Large intestine (tissue), 3 donors: ENCODE data around the gene TTC24. TPM values are rescaled to one million over a fixed set of nuclear protein-coding genes. Genes with fewer than 3 reads are reported as not detected.
"Not testable (repeated sequence)": the region's sequence is repeated elsewhere in the genome, so short reads cannot be mapped to it uniquely, and the experiment has no call there.

Experiments
- DNase-seq, 2 donors: peaks; one replicate each; pipeline versions ENCODE4 v3.0.0 to v3.0.0-alpha.2; 2013
- H3K27ac ChIP-seq: one replicate; pipeline ENCODE4 v1.5.1; 2013; ENCODE audit warnings: low read length
- H3K27me3 ChIP-seq: 2 replicates; pipeline ENCODE4 v1.6.1; 2013; ENCODE audit warnings: low read length; ENCODE audit not compliant: control insufficient read depth, insufficient read depth
- H3K36me3 ChIP-seq: 2 replicates; pipeline ENCODE4 v1.6.1; 2013; ENCODE audit warnings: low read length; ENCODE audit not compliant: control insufficient read depth, insufficient read depth
- H3K4me1 ChIP-seq: one replicate; pipeline ENCODE4 v1.6.1; 2013; ENCODE audit warnings: low read length; ENCODE audit not compliant: control insufficient read depth, insufficient read depth
- H3K4me3 ChIP-seq: one replicate; pipeline ENCODE4 v1.5.1; 2013; ENCODE audit warnings: low read length
- H3K9me3 ChIP-seq: one replicate; pipeline ENCODE4 v1.6.1; 2013; ENCODE audit warnings: mild to moderate bottlenecking, low read depth, low read length, moderate library complexity; ENCODE audit not compliant: control insufficient read depth
- WGBS: methylation state at CpG from one replicate; pipeline ENCODE4 v1.1.5; 2013; ENCODE audit warnings: low lambda C conversion rate; ENCODE audit not compliant: insufficient coverage; 5-methylcytosine and 5-hydroxymethylcytosine counted together
- polyA plus RNA-seq: library from polyadenylated mRNA; unstranded; fragments of 120-200 nt; gene quantifications from one replicate; pipeline ENCODE4 v1.2.1, GENCODE V29; 2013

The TTC24 gene
- polyA plus RNA-seq, 1 donor: 0.15 TPM

GRCh38 chr1:156544592-156545102, 34.9 kb upstream of the TTC24 start:
- Histone ChIP-seq H3K9me3 (no peaks in the 10 kb centered on the region), H3K27ac (no peak overlapping the region), H3K36me3 (peaks cover 24% of the 10 kb centered on the region), H3K27me3 (no peaks in the 10 kb centered on the region), H3K4me3 (no peak overlapping the region), H3K4me1 (peaks cover 2% of the 10 kb centered on the region)
- no CpG with 5 or more reads among the region's 3 CpGs for WGBS
- DNase-seq: no peak

DNA sequence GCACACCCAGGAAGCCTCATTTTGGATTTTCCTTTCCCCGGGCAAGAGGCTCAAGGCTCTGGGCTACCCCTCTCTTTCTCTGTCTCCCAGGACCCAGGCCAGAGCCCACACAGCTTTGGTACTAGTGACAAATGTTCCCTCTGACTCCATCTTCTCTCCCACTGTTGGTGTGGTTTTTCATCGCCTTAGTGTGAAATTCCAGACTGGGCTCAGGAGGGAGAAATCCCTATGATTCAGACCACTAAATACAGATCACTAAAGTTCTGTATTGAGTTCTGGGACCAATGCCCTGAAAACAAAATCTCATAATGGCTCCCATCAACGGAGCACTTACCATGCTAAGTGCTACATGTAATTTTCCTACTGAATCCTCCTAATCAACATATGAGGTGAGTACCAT, 33.3 kb upstream of the TTC24 start:
- DNase-seq: no peak
- Histone ChIP-seq H3K27ac (no peak overlapping the region), H3K36me3 (peaks cover 19% of the 10 kb centered on the region), H3K4me1 (peaks cover 2% of the 10 kb centered on the region), H3K27me3 (no peaks in the 10 kb centered on the region), H3K4me3 (no peak overlapping the region), H3K9me3 (no peaks in the 10 kb centered on the region)
- no CpG with 5 or more reads among the region's 3 CpGs for WGBS

DNA sequence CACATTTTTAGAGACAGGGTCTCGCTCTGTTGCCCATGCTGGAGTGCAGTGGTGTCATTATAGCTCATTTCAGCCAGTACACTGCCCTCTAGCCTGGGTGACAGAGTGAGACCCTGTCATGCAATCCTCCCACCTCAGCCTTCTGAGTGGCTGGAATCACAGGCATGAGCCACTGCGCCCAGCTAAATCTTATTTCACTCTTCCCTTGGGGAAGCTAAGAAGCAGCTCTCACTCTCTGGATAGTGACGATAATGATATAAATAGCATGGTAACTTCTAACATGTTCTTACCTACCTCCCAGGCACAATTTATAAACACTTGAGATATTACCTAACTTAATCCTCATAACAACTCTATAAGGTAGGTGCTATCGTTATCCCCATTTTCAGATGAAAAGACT, 32.1 kb upstream of the TTC24 start:
- Histone ChIP-seq H3K36me3 (peaks cover 19% of the 10 kb centered on the region), H3K4me1 (no peaks in the 10 kb centered on the region), H3K9me3 (no peaks in the 10 kb centered on the region), H3K27ac (no peak overlapping the region), H3K4me3 (no peak overlapping the region), H3K27me3 (no peaks in the 10 kb centered on the region)
- 100% methylated on average over 1 of the region's 4 CpGs for WGBS
- no peak for DNase-seq

- WGBS: no CpG with 5 or more reads among the region's 9 CpGs
- peaks cover 19% of the 10 kb centered on the region for H3K36me3 ChIP-seq
Observed at GRCh38 chr1:156547982-156548381, 31.5 kb upstream of the TTC24 start.

DNA sequence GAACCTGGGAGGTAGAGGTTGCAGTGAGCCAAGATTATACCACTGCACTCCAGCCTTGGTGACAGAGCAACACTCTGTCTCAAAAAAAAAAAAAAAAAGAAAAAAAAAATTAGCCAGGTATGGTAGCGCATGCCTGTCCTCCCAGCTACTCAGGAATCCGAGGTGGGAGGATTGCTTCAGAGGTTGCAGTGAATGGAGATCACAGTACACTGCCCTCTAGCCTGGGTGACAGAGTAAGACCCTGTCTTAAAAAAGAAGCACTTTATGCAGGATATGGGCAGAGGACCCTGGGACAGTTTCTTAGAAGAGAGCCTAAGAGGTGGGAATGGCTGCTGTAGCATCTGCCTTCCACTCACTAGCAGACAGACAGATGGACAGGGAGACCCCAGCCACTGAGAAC, 30.1 kb upstream of the TTC24 start:
- WGBS: no CpG with 5 or more reads among the region's 2 CpGs
- H3K4me1 ChIP-seq: no peaks in the 10 kb centered on the region
- H3K27me3 ChIP-seq: no peaks in the 10 kb centered on the region
- DNase-seq: no peak
- no peak overlapping the region for H3K27ac ChIP-seq
- H3K36me3 ChIP-seq: peaks cover 13% of the 10 kb centered on the region
- H3K4me3 ChIP-seq: no peak overlapping the region
- no peaks in the 10 kb centered on the region for H3K9me3 ChIP-seq

More at GRCh38 chr1:156547982-156548381, 31.5 kb upstream of the TTC24 start:
- Histone ChIP-seq H3K4me1 (no peaks in the 10 kb centered on the region), H3K9me3 (no peaks in the 10 kb centered on the region), H3K27ac (no peak overlapping the region), H3K27me3 (no peaks in the 10 kb centered on the region), H3K4me3 (no peak overlapping the region)
- DNase-seq: no peak

GRCh38 chr1:156549831-156550230, 29.7 kb upstream of the TTC24 start:
- DNase-seq: no peak
- no peaks in the 10 kb centered on the region for H3K4me1 ChIP-seq
- peaks cover 13% of the 10 kb centered on the region for H3K36me3 ChIP-seq
- WGBS: 100% methylated on average over 1 of the region's 1 CpG
- no peaks in the 10 kb centered on the region for H3K27me3 ChIP-seq
- no peaks in the 10 kb centered on the region for H3K9me3 ChIP-seq
- H3K27ac ChIP-seq: no peak overlapping the region
- no peak overlapping the region for H3K4me3 ChIP-seq

- no peaks in the 10 kb centered on the region for H3K27me3 ChIP-seq
- DNase-seq: no peak
- 100% methylated on average over 1 of the region's 5 CpGs for WGBS
- no peaks in the 10 kb centered on the region for H3K9me3 ChIP-seq
- H3K4me1 ChIP-seq: no peaks in the 10 kb centered on the region
- peaks cover 13% of the 10 kb centered on the region for H3K36me3 ChIP-seq
- no peak overlapping the region for H3K27ac ChIP-seq
- no peak overlapping the region for H3K4me3 ChIP-seq
Observed at GRCh38 chr1:156550346-156550745, 29.2 kb upstream of the TTC24 start.

DNA sequence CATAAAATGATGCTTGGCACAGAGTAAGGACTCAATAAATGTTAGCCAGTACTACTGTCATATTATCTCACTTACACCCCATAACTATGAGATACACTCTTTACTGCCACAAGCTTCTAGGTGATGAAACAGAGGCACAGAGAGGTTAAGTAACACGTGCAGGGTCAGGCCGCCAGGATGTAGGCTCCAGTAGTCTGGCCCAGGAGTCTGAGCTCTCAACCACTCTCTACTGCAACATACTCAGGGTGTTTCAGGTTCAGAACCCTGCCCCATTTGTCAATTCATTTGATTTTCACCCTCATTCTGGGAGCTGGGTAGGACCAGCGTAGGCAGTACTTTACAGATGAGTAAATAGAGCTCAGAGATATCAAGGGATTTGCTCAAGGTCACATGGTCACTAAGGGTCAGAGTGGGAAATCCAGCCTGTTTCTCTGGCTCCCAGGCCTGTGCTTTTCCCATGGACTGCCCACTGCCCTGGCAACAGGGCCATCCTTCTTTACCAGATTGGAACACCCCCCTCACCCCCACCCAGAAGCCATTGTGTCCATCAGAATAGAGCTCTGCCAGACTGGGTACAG, 28.4 kb upstream of the TTC24 start:
- no peak overlapping the region for H3K27ac ChIP-seq
- no peaks in the 10 kb centered on the region for H3K9me3 ChIP-seq
- H3K36me3 ChIP-seq: peaks cover 16% of the 10 kb centered on the region
- H3K4me1 ChIP-seq: no peaks in the 10 kb centered on the region
- H3K4me3 ChIP-seq: no peak overlapping the region
- no peak for DNase-seq
- no peaks in the 10 kb centered on the region for H3K27me3 ChIP-seq
- WGBS: no CpG with 5 or more reads among the region's 3 CpGs

- Histone ChIP-seq H3K27ac (no peak overlapping the region), H3K9me3 (no peaks in the 10 kb centered on the region), H3K4me1 (no peaks in the 10 kb centered on the region), H3K27me3 (no peaks in the 10 kb centered on the region), H3K4me3 (no peak overlapping the region), H3K36me3 (peaks cover 14% of the 10 kb centered on the region)
- no peak for DNase-seq
- WGBS: no CpG with 5 or more reads among the region's 6 CpGs
Observed at GRCh38 chr1:156551869-156552268, 27.7 kb upstream of the TTC24 start.

- Histone ChIP-seq H3K4me1 (no peaks in the 10 kb centered on the region), H3K4me3 (no peak overlapping the region), H3K27me3 (no peaks in the 10 kb centered on the region), H3K36me3 (peaks cover 14% of the 10 kb centered on the region), H3K9me3 (no peaks in the 10 kb centered on the region), H3K27ac (no peak overlapping the region)
- DNase-seq: no peak
- WGBS: 50% methylated on average over 2 of the region's 5 CpGs
Observed at GRCh38 chr1:156552518-156552917, 27.0 kb upstream of the TTC24 start.

GRCh38 chr1:156552937-156553336, 26.6 kb upstream of the TTC24 start:
- H3K27me3 ChIP-seq, H3K4me3 ChIP-seq, H3K9me3 ChIP-seq, H3K27ac ChIP-seq, DNase-seq, H3K4me1 ChIP-seq: not testable (repeated sequence)
- 79% methylated on average over 3 of the region's 4 CpGs for WGBS
- H3K36me3 ChIP-seq: peaks cover 11% of the 10 kb centered on the region
